GM12872 (cell line): ENCODE results near the gene LRRC17.

Experiments used
- TF ChIP-seq, protein P1 (sequence below): IDR thresholded peaks from 3 replicates; pipeline ENCODE4 v1.5.1; 2011; ENCODE audit warnings: low read depth, mild to moderate bottlenecking, low read length, moderate library complexity; ENCODE audit not compliant: insufficient read depth

The LRRC17 gene

DNA sequence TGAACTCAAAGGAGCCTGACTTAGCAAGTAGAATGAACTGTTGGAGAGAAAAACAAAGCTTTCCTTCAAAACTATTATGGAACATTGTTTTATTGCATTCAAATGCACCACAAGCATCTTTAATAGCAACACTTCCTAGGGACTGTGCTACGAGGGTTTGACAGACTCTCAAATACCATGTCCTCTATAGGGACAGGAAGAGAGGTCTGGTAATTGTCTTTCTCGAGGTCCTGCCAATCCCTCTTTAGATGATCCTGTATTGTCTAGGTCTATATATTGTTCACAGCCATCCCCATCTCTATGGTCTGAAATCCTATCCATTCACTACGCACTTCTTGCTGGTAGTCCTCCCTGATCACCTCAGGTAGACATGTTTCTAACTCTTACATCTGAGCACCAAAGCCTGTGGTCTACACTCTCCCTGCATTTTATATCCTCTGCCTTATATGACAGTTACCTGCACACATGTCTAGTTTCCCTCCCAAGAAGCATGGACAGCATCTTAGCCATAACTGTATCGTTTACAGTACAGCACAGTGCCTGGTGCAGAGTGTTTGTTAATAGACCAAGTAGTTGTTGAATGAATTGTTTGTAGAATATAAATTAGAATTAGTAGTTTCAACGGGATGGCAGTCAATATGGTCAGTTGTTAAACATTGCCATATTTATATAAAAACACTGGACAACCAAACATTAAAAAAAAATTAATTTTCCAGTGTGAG, 21.7 kb upstream of the LRRC17 start:
- TF ChIP-seq, protein P1, sequence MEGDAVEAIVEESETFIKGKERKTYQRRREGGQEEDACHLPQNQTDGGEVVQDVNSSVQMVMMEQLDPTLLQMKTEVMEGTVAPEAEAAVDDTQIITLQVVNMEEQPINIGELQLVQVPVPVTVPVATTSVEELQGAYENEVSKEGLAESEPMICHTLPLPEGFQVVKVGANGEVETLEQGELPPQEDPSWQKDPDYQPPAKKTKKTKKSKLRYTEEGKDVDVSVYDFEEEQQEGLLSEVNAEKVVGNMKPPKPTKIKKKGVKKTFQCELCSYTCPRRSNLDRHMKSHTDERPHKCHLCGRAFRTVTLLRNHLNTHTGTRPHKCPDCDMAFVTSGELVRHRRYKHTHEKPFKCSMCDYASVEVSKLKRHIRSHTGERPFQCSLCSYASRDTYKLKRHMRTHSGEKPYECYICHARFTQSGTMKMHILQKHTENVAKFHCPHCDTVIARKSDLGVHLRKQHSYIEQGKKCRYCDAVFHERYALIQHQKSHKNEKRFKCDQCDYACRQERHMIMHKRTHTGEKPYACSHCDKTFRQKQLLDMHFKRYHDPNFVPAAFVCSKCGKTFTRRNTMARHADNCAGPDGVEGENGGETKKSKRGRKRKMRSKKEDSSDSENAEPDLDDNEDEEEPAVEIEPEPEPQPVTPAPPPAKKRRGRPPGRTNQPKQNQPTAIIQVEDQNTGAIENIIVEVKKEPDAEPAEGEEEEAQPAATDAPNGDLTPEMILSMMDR: no peak

DNA sequence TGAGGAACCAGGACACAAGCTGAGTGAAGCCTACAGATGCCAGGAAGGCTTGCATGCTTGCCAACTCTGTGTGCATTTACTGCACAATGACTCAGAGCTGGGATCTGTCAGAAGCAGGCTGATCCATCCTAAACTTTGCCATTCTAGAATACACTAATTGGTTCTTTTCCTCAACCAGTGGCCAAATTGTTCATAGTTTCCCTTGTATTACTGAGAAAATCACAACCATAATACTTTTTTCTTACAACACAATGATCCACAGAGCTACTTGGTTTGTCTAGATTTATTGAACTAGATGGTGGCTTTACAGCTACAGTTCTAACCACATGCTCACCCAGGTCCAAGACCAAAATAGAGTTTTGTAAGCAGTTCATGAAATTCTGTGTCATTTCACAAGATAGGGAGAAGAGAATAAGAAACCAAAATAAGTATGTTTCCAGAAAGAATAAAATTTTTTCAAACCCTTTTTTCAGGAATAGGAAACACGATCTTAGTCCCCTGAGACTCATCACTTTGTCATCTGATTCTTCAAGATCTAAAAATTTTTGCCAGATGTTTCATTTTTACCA, 21.0 kb upstream of the LRRC17 start:
- TF ChIP-seq, protein P1: no peak

DNA sequence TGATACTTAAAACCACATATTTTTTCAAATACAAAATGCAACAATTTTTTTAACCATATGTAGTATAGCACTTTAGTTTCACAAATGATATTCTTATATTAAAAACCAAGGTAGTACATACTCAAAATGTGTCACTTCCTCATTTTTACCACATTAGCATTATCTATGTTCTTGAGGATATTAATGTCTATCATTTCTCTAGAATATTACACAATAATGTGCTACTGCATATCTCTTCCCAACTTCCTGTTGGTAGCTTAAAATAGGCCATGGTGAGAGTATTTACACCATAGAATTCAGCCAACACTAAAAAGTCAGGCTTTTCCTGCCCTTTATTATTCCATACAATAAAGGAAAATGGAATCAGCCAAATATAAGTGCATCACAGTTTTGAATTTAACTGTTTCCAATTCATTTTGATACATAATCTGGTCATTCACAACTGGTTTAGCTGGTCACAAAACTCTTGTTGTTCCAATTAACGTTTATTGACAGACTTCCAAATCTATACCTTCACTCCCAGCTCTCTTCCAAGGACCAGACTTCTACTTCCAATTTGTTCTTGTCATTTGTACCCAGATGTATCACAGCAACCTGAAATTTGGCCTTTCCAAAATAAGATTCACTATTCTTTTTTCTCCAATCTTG, 20.0 kb upstream of the LRRC17 start:
- TF ChIP-seq, protein P1: no peak

DNA sequence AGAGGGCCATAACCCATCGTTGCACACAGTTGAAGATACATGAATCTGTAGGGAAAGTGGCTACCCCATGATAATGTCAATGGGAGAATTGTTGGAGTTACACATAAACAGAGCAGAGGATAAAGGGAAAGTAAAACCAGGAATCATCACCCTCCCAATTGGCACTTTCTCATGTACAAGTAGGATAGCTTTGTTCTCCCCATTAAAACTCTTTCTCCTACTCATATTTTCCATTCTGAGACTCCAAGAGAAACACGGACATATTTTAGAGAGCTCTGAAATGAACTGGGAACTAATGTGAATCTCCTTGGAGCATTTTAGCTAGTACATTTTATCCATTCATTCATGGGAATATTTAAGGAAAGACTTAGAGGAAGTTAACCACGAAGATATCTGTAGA, 17.2 kb upstream of the LRRC17 start:
- TF ChIP-seq, protein P1: no peak

DNA sequence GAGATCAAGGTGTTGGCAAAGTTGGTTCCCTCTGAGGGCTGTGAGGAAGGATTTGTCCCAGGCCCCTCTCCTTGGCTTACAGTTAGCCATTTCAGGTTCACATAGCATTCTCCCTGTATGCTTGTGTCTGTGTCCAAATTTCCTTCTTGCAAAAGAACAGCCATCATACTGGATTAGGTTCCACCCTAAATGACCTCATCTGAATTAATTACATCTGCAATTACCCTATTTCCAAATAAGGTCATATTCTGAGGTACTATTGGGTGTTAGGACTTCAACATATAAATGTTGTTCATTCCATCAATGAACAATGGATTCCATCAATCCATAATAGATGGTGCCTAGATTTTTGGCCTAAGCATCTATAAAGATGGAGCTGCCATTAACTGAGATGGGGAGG, 16.2 kb upstream of the LRRC17 start:
- TF ChIP-seq, protein P1: no peak

DNA sequence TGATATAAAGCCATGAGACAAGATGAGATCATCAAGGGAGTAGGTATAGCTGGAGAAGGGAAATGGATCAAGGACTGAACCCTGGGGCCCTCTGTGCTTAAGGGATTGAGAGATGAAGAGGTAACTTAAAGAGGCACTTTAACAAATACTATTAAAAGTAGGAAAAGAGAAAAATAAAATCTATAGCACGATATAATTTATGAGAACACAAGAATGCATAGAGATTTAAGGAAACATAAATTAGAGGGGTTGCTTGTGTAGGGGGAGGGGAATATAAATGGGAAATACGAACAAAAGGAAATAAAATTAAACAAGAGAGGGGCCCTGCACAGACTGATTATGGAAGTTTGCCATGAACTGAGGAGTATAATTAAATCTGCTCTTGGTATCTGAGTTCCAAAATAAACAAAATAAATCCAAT, 15.6 kb upstream of the LRRC17 start:
- TF ChIP-seq, protein P1: no peak

DNA sequence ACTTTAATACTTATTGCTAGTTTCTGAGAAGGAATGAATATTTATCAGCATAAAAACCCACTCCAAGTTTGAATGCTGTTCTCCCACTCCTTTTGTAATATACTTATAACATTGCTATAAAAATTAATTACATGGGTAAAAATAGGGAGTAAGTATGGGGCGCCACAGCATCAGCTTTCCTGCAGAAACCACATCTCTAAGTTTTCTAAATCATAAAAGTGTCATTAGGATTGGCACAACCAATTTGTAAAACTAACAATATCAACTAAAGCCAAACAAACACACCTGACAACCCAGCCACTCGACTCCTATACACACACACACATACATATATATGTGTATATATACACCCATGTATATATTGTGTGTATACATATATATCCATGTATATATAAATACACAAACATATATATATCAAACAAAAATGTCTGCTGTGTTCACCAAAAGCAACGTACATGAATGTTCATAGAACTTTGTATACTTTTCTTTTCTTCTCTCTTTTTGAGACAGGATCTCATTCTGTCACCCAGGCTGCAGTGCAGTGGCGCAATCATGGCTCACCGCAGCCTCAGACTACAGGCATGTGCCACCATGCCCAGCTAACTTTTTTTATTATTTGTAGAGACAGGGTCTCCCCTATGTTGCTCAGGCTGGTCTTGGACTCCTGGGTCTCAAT, 14.8 kb upstream of the LRRC17 start:
- TF ChIP-seq, protein P1: no peak
